ENCODE data around the gene NFE2L3.
"Not testable (repeated sequence)": the region's sequence is repeated elsewhere in the genome, so short reads cannot be mapped to it uniquely, and the experiment has no call there.

Gene NFE2L3

GRCh38 chr7:26178272-26178960 is 26.4 kb downstream of the NFE2L3 start:
- Mint-ChIP-seq H3K9me3 (no peaks in the 10 kb centered on the region), H3K36me3 (ENCODE audit: insufficient read depth) (peaks cover 3% of the 10 kb centered on the region), H3K4me1 (peaks cover 20% of the 10 kb centered on the region), H3K4me3 (no peak overlapping the region), H3K27me3 (no peaks in the 10 kb centered on the region), H3K27ac (ENCODE audit: low read depth) (no peak overlapping the region)
- DNase-seq (ENCODE audit: low spot score in 2 of 2) = no peak
- ATAC-seq (replicated peaks; ENCODE audit: extremely low read depth, poor library complexity, severe bottlenecking) = no peak

- H3K4me3 Mint-ChIP-seq = no peak overlapping the region
- H3K27me3 Mint-ChIP-seq = no peaks in the 10 kb centered on the region
- ATAC-seq (replicated peaks; ENCODE audit: extremely low read depth, poor library complexity, severe bottlenecking) (no peak), DNase-seq (ENCODE audit: low spot score in 2 of 2) (no peak)
- no peak overlapping the region for H3K27ac Mint-ChIP-seq (ENCODE audit: low read depth)
- peaks cover 6% of the 10 kb centered on the region for H3K36me3 Mint-ChIP-seq (ENCODE audit: insufficient read depth)
- peaks cover 29% of the 10 kb centered on the region for H3K4me1 Mint-ChIP-seq
- no peaks in the 10 kb centered on the region for H3K9me3 Mint-ChIP-seq
Observed at GRCh38 chr7:26179422-26179821, 27.4 kb downstream of the NFE2L3 start.

- peak overlapping the region; percentile 75 for H3K27ac Mint-ChIP-seq (ENCODE audit: low read depth)
- ATAC-seq (replicated peaks; ENCODE audit: extremely low read depth, poor library complexity, severe bottlenecking) (no peak), DNase-seq (ENCODE audit: low spot score in 2 of 2) (no peak)
- no peaks in the 10 kb centered on the region for H3K27me3 Mint-ChIP-seq
- H3K4me1 Mint-ChIP-seq = peaks cover 34% of the 10 kb centered on the region
- H3K4me3 Mint-ChIP-seq = no peak overlapping the region
- no peaks in the 10 kb centered on the region for H3K9me3 Mint-ChIP-seq
- H3K36me3 Mint-ChIP-seq (ENCODE audit: insufficient read depth) = peaks cover 7% of the 10 kb centered on the region
Observed at GRCh38 chr7:26179826-26180497, 28.0 kb downstream of the NFE2L3 start.

- ATAC-seq (replicated peaks; ENCODE audit: extremely low read depth, poor library complexity, severe bottlenecking) (no peak), DNase-seq (ENCODE audit: low spot score in 2 of 2) (no peak)
- H3K27ac Mint-ChIP-seq (ENCODE audit: low read depth) = peak overlapping the region; percentile 75
- no peak overlapping the region for H3K4me3 Mint-ChIP-seq
- peaks cover 42% of the 10 kb centered on the region for H3K4me1 Mint-ChIP-seq
- no peaks in the 10 kb centered on the region for H3K27me3 Mint-ChIP-seq
- peaks cover 11% of the 10 kb centered on the region for H3K36me3 Mint-ChIP-seq (ENCODE audit: insufficient read depth)
- no peaks in the 10 kb centered on the region for H3K9me3 Mint-ChIP-seq
Observed at GRCh38 chr7:26180792-26181198, 28.8 kb downstream of the NFE2L3 start.

- DNase-seq (ENCODE audit: low spot score in 2 of 2) = no peak
- Mint-ChIP-seq H3K4me1 (peaks cover 49% of the 10 kb centered on the region), H3K27me3 (no peaks in the 10 kb centered on the region), H3K36me3 (ENCODE audit: insufficient read depth) (peaks cover 15% of the 10 kb centered on the region), H3K9me3 (no peaks in the 10 kb centered on the region), H3K4me3 (no peak overlapping the region), H3K27ac (ENCODE audit: low read depth) (peak overlapping the region; percentile 75)
- ATAC-seq (replicated peaks; ENCODE audit: extremely low read depth, poor library complexity, severe bottlenecking) = no peak
Observed at GRCh38 chr7:26181474-26182227, 29.7 kb downstream of the NFE2L3 start.

- Mint-ChIP-seq H3K4me1 (peaks cover 56% of the 10 kb centered on the region), H3K9me3 (no peaks in the 10 kb centered on the region), H3K27ac (ENCODE audit: low read depth) (peak overlapping the region; percentile 75), H3K27me3 (no peaks in the 10 kb centered on the region), H3K36me3 (ENCODE audit: insufficient read depth) (peaks cover 19% of the 10 kb centered on the region), H3K4me3 (no peak overlapping the region)
- ATAC-seq (replicated peaks; ENCODE audit: extremely low read depth, poor library complexity, severe bottlenecking) = no peak
- no peak for DNase-seq (ENCODE audit: low spot score in 2 of 2)
Observed at GRCh38 chr7:26182283-26182682, 30.3 kb downstream of the NFE2L3 start.

- Mint-ChIP-seq H3K9me3 (no peaks in the 10 kb centered on the region), H3K4me1 (peaks cover 60% of the 10 kb centered on the region), H3K27me3 (no peaks in the 10 kb centered on the region), H3K4me3 (no peak overlapping the region), H3K36me3 (ENCODE audit: insufficient read depth) (peaks cover 23% of the 10 kb centered on the region), H3K27ac (ENCODE audit: low read depth) (peak overlapping the region; percentile 65)
- DNase-seq (ENCODE audit: low spot score in 2 of 2) (no peak), ATAC-seq (replicated peaks; ENCODE audit: extremely low read depth, poor library complexity, severe bottlenecking) (no peak)
Observed at GRCh38 chr7:26182706-26183105, 30.7 kb downstream of the NFE2L3 start.

GRCh38 chr7:26183545-26184280 is 31.7 kb downstream of the NFE2L3 start:
- ATAC-seq (replicated peaks; ENCODE audit: extremely low read depth, poor library complexity, severe bottlenecking) (no peak), DNase-seq (ENCODE audit: low spot score in 2 of 2) (no peak)
- Mint-ChIP-seq H3K4me3 (no peak overlapping the region), H3K9me3 (no peaks in the 10 kb centered on the region), H3K27ac (ENCODE audit: low read depth) (peak overlapping the region; percentile 65), H3K27me3 (no peaks in the 10 kb centered on the region), H3K4me1 (peaks cover 70% of the 10 kb centered on the region), H3K36me3 (ENCODE audit: insufficient read depth) (peaks cover 33% of the 10 kb centered on the region)

- Mint-ChIP-seq H3K27ac (ENCODE audit: low read depth) (peak overlapping the region; percentile 65), H3K36me3 (ENCODE audit: insufficient read depth) (peaks cover 41% of the 10 kb centered on the region), H3K4me1 (peaks cover 78% of the 10 kb centered on the region)
- ATAC-seq (replicated peaks; ENCODE audit: extremely low read depth, poor library complexity, severe bottlenecking); DNase-seq (ENCODE audit: low spot score in 2 of 2); H3K4me3 Mint-ChIP-seq; H3K27me3 Mint-ChIP-seq; H3K9me3 Mint-ChIP-seq: not testable (repeated sequence)
Observed at GRCh38 chr7:26184281-26185101, 32.5 kb downstream of the NFE2L3 start.

GRCh38 chr7:26185131-26185843 is 33.3 kb downstream of the NFE2L3 start:
- Mint-ChIP-seq H3K27ac (ENCODE audit: low read depth) (peak overlapping the region; percentile 65), H3K36me3 (ENCODE audit: insufficient read depth) (peaks cover 49% of the 10 kb centered on the region), H3K27me3 (no peaks in the 10 kb centered on the region), H3K9me3 (no peaks in the 10 kb centered on the region), H3K4me1 (peaks cover 74% of the 10 kb centered on the region), H3K4me3 (peak overlapping the region; percentile 9)
- ATAC-seq (replicated peaks; ENCODE audit: extremely low read depth, poor library complexity, severe bottlenecking) = peak; percentile 42
- no peak for DNase-seq (ENCODE audit: low spot score in 2 of 2)

- Mint-ChIP-seq H3K4me3 (no peak overlapping the region), H3K4me1 (peaks cover 74% of the 10 kb centered on the region), H3K36me3 (ENCODE audit: insufficient read depth) (peaks cover 53% of the 10 kb centered on the region), H3K27me3 (no peaks in the 10 kb centered on the region), H3K9me3 (no peaks in the 10 kb centered on the region), H3K27ac (ENCODE audit: low read depth) (peak overlapping the region; percentile 65)
- ATAC-seq (replicated peaks; ENCODE audit: extremely low read depth, poor library complexity, severe bottlenecking) (no peak), DNase-seq (ENCODE audit: low spot score in 2 of 2) (no peak)
Observed at GRCh38 chr7:26185844-26186180, 33.8 kb downstream of the NFE2L3 start.
